Raji (cell line): ENCODE measurements around the gene ATXN7L1.

Source experiments
- POLR2A ChIP-seq: IDR thresholded peaks from 2 replicates; pipeline ENCODE4 v1.6.1; 2011; ENCODE audit warnings: low read depth, low read length, control low read depth; ENCODE audit not compliant: insufficient read depth

ATXN7L1 gene

DNA sequence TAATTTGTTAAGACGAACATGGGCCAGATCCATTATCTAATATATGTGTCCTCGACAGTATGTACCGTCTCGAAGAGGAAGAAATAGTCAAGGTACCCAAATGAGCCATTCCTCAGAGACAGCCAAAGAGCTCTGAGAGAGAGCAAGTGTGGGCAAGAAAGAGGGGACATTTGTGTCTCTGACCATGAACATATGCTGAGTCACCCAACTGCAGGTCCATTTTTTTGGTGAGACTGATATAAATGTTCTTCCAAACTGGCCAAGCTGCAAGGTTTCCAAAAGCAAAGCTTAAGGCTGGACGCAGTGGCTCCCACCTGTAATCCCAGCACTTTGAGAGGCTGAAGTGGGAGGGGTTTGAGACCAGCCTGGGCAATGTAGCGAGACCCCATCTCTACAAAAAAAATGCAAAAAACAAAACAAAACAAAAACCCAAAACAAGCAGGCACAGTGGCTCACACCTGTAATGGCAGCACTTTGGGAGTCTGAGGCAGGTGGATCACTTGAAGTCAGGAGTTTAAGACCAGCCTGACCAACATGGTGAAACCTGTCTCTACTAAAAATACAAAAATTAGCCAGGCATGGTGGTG, 26.0 kb upstream of the ATXN7L1 start:
- no peak for TF ChIP-seq POLR2A

DNA sequence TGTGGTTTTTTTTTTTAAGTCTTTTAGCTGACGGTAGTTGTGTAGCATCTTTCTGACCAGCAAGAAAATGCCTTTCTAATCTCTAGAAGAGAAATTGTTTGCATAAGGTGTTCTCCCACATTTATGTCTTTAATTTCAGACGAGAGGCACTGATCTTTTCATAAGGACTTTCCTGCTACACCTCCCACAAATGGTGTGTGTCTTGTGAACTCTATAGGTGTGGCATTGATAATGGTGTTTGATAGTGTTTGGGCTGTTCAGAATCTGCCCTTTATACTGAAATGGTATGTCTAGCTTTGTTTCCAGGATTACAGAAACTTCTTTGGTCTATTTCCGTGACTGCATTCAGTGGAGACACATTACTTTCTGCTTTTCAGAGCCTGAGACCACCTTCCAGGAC, 21.6 kb upstream of the ATXN7L1 start:
- TF ChIP-seq POLR2A = no peak

GRCh38 chr7:105896407-105896911, 20.1 kb upstream of the ATXN7L1 start:
- TF ChIP-seq POLR2A = no peak

GRCh38 chr7:105894131-105894530, 17.7 kb upstream of the ATXN7L1 start:
- TF ChIP-seq POLR2A = no peak

- no peak for TF ChIP-seq POLR2A
These were observed 16.0 kb upstream of the ATXN7L1 start for GRCh38 chr7:105892387-105892786.

DNA sequence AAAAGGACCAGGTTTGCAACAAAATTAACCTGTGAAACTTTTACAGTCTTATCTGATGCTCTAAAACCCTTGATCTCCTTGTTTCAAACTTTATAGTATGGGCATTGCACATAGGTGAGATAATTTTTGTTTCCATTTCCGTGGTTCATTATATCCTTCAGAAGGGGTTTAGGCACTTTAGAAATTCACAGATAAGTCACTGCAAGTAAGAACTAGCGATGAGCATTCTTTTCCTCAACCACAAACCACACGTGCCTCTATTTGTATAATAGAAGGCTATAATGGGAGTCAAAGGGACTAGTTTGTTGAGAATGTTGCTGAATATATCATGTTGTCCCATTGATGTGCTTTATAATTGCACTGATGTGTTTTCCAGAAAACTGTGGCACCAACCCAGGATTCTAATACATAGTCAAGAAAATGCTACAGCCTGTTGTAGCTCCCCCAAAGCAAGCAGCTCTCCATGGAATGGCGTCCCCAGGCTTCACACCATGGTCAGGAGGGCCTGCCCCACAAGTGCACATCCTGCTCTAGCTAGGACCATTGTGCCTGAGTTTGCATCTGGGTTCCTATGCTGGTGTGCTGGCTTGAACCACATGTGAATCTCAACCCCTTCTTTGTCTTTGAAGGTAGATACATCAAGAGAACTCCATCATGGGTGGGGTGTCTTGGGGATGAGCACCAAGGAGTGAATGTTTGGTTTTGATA, 14.0 kb upstream of the ATXN7L1 start:
- TF ChIP-seq POLR2A = no peak

- TF ChIP-seq POLR2A = no peak
These were observed 11.3 kb upstream of the ATXN7L1 start for GRCh38 chr7:105887569-105888189.

- TF ChIP-seq POLR2A = no peak
These were observed 10.4 kb upstream of the ATXN7L1 start for GRCh38 chr7:105886776-105887175.

- no peak for TF ChIP-seq POLR2A
These were observed 9.2 kb upstream of the ATXN7L1 start for GRCh38 chr7:105885387-105886111.

GRCh38 chr7:105881439-105881838, 5.0 kb upstream of the ATXN7L1 start:
- no peak for TF ChIP-seq POLR2A

DNA sequence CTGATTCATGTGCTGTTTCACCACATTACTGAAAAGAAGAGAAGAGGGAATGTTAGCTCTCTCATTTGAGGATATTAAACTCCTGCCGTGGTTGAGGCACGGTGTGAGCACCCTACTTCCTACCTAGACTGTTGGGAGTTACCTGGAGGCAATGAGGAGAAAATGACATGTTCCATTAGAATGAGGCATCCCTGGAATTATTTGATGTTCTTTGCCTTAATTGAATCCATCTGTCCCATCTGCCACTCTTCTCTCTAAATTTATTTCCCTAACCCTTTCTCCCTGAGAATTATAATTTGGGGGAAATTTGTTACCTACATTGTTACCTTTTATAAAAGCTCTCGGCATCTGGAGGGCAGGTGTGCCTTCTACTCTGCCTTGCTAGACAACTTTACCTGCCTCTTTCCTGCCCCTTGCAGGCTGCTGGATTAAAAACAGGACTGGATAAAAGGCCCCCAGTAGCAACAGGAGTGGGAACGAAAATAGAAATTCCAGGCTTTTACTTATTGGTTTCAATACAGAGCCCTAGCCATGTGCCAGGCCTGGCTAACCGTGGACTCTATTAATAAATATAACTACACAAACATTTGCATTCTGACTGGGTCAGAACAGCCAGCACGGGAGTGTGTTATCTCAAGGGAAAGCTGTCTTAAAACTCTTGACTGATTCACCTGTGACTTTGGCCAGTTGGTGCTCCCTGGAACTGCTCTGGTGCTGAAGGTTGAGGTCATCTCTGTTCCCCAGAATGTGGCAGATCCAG, 4.4 kb upstream of the ATXN7L1 start:
- TF ChIP-seq POLR2A = no peak

GRCh38 chr7:105879782-105880181, 3.4 kb upstream of the ATXN7L1 start:
- TF ChIP-seq POLR2A = no peak

DNA sequence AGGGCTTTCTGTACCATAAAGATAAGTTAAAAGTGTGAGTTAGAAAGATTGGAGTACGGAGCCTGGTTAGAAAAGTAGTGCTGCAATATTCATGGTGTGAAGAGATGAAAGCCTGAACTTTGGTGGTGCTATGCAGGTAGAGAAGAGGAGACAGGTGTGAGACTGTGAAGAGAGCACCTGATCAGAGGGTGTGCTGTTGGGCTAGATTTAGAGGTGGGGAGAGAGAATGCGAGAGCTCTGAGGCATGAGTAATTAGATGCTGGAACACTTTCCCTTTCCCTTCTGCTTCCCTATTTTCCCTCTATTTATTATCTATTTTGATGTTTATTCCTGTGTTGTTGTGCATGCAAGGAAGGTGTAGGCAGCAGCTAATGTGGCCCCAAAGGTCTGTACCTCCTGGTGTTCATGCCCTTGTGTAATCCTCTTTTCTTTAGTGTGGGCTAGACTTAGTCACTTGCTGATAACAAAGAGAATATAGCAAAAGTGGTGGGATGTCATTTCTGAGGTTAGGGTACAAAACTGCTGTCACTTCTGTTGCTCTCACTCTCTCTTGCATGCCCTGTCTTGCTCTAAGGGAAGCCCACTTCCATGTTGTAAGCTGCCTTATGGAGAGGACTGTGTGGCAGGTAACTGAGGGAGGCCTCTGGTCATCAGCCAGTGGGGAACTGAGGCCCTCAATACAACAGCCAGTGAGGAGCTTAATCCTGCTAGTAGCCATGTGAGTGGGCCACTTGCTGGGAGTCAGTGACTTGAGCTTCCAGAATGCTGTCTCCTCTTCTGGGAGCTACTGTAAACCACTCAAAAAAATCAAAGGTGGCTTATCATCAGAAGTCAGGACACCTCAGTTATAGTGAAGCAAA, 2.6 kb upstream of the ATXN7L1 start:
- no peak for TF ChIP-seq POLR2A

DNA sequence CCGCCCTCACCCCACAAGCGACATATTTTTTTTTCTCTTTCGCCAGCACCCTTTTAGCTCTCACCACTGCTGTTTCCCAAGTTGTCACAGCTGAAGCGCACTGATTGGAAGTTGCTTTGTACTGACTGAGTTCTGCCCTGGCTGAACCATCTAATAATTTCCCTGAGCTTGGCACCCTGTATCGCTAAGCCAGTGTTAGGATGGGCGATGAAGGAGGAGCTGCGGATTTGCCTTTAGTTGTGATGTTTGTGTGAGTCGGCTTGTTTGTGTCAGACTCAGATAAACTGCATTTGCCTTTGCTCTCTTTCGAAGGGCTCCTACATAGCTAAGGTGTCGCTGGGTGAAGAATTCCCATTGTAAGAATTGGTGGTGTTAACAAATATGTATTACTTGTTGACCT, 1.3 kb upstream of the ATXN7L1 start:
- TF ChIP-seq POLR2A = no peak
